ENCODE data around the gene COASY. TPM values are rescaled to one million over a fixed set of nuclear protein-coding genes. Genes with fewer than 3 reads are reported as not detected.
A peak's percentile ranks its signal among the peaks of the same experiment; 100 is the strongest.
"Not testable (repeated sequence)": the region's sequence is repeated elsewhere in the genome, so short reads cannot be mapped to it uniquely, and the experiment has no call there.

The COASY gene
- total and polyA plus RNA-seq, 2 donors = 8.8 to 43.7 TPM

- not testable (repeated sequence) for H3K27ac ChIP-seq (ENCODE audit: low read depth); H3K4me3 ChIP-seq (ENCODE audit: low read depth, low read length); DNase-seq (ENCODE audit: extremely low spot score); H3K4me1 ChIP-seq (ENCODE audit: insufficient read depth); H3K36me3 ChIP-seq (ENCODE audit: insufficient read depth)
- 92% methylated on average over 15 of the region's 15 CpGs for WGBS
Observed at GRCh38 chr17:42552736-42553135, 9.2 kb upstream of the COASY start, which contains the start of gene HSD17B1. Gene HSD17B1 (plus strand): TSS chr17:42552923. CDS start chr17:42552934, 11 bp downstream.

GRCh38 chr17:42553161-42553818 lies 8.7 kb upstream of the COASY start:
- 72% methylated on average over 45 of the region's 45 CpGs for WGBS
- Histone ChIP-seq H3K36me3 (ENCODE audit: insufficient read depth) (no peaks in the 10 kb centered on the region), H3K27ac (ENCODE audit: low read depth) (no peak overlapping the region), H3K4me1 (ENCODE audit: insufficient read depth) (no peaks in the 10 kb centered on the region), H3K4me3 (ENCODE audit: low read depth, low read length) (no peak overlapping the region)
- no peak for DNase-seq (ENCODE audit: extremely low spot score)

- Histone ChIP-seq H3K27ac (ENCODE audit: low read depth) (no peak overlapping the region), H3K4me1 (ENCODE audit: insufficient read depth) (no peaks in the 10 kb centered on the region), H3K4me3 (ENCODE audit: low read depth, low read length) (peak overlapping the region; percentile 51), H3K36me3 (ENCODE audit: insufficient read depth) (no peaks in the 10 kb centered on the region)
- 56% methylated on average over 16 of the region's 16 CpGs for WGBS
- no peak for DNase-seq (ENCODE audit: extremely low spot score)
Observed at GRCh38 chr17:42553866-42554249, 8.1 kb upstream of the COASY start.

GRCh38 chr17:42554250-42555121 lies 7.5 kb upstream of the COASY start:
- under 1% methylated on average over 82 of the region's 82 CpGs for WGBS
- peak overlapping the region; percentile 51 for H3K4me3 ChIP-seq (ENCODE audit: low read depth, low read length)
- no peaks in the 10 kb centered on the region for H3K4me1 ChIP-seq (ENCODE audit: insufficient read depth)
- DNase-seq (ENCODE audit: extremely low spot score) = no peak
- H3K27ac ChIP-seq (ENCODE audit: low read depth) = peak overlapping the region; percentile 87
- no peaks in the 10 kb centered on the region for H3K36me3 ChIP-seq (ENCODE audit: insufficient read depth)

- Histone ChIP-seq H3K4me3 (ENCODE audit: low read depth, low read length) (peak overlapping the region; percentile 51), H3K27ac (ENCODE audit: low read depth) (peak overlapping the region; percentile 87), H3K4me1 (ENCODE audit: insufficient read depth) (no peaks in the 10 kb centered on the region), H3K36me3 (ENCODE audit: insufficient read depth) (no peaks in the 10 kb centered on the region)
- 25% methylated on average over 4 of the region's 4 CpGs for WGBS
- DNase-seq (ENCODE audit: extremely low spot score) = no peak
Observed at GRCh38 chr17:42555122-42555622, 6.8 kb upstream of the COASY start.

- H3K4me3 ChIP-seq (ENCODE audit: low read depth, low read length); H3K27ac ChIP-seq (ENCODE audit: low read depth); DNase-seq (ENCODE audit: extremely low spot score); H3K36me3 ChIP-seq (ENCODE audit: insufficient read depth); H3K4me1 ChIP-seq (ENCODE audit: insufficient read depth): not testable (repeated sequence)
- WGBS = 55% methylated on average over 5 of the region's 5 CpGs
Observed at GRCh38 chr17:42555961-42556617, 5.9 kb upstream of the COASY start.

GRCh38 chr17:42559075-42559474 lies 2.9 kb upstream of the COASY start:
- Histone ChIP-seq H3K36me3 (ENCODE audit: insufficient read depth) (no peaks in the 10 kb centered on the region), H3K27ac (ENCODE audit: low read depth) (no peak overlapping the region), H3K4me3 (ENCODE audit: low read depth, low read length) (no peak overlapping the region), H3K4me1 (ENCODE audit: insufficient read depth) (peaks cover 2% of the 10 kb centered on the region)
- no peak for DNase-seq (ENCODE audit: extremely low spot score)
- WGBS = 85% methylated on average over 6 of the region's 6 CpGs

GRCh38 chr17:42560246-42560645 lies 1.7 kb upstream of the COASY start:
- no peaks in the 10 kb centered on the region for H3K36me3 ChIP-seq (ENCODE audit: insufficient read depth)
- no peak for DNase-seq (ENCODE audit: extremely low spot score)
- 75% methylated on average over 3 of the region's 3 CpGs for WGBS
- H3K27ac ChIP-seq (ENCODE audit: low read depth) = no peak overlapping the region
- no peak overlapping the region for H3K4me3 ChIP-seq (ENCODE audit: low read depth, low read length)
- peaks cover 2% of the 10 kb centered on the region for H3K4me1 ChIP-seq (ENCODE audit: insufficient read depth)

GRCh38 chr17:42562388-42563142 lies 617 bp downstream of the COASY start:
- peaks cover 2% of the 10 kb centered on the region for H3K4me1 ChIP-seq (ENCODE audit: insufficient read depth)
- 9% methylated on average over 48 of the region's 48 CpGs for WGBS

GRCh38 chr17:42563143-42563509 lies 1.2 kb downstream of the COASY start:
- Histone ChIP-seq H3K27ac (ENCODE audit: low read depth) (no peak overlapping the region), H3K36me3 (ENCODE audit: insufficient read depth) (no peaks in the 10 kb centered on the region), H3K4me1 (ENCODE audit: insufficient read depth) (peaks cover 2% of the 10 kb centered on the region), H3K4me3 (ENCODE audit: low read depth, low read length) (peak overlapping the region; percentile 81)
- 81% methylated on average over 14 of the region's 14 CpGs for WGBS
- DNase-seq (ENCODE audit: extremely low spot score) = no peak

More at GRCh38 chr17:42562388-42563142, 617 bp downstream of the COASY start:
- Histone ChIP-seq H3K4me3 (ENCODE audit: low read depth, low read length) (peak overlapping the region; percentile 81), H3K27ac (ENCODE audit: low read depth) (peak overlapping the region; percentile 71), H3K36me3 (ENCODE audit: insufficient read depth) (no peaks in the 10 kb centered on the region)
- DNase-seq (ENCODE audit: extremely low spot score) = no peak

- H3K27ac ChIP-seq (ENCODE audit: low read depth) = no peak overlapping the region
- WGBS = 23% methylated on average over 1 of the region's 1 CpG
- no peak for DNase-seq (ENCODE audit: extremely low spot score)
- H3K4me1 ChIP-seq (ENCODE audit: insufficient read depth) = peaks cover 2% of the 10 kb centered on the region
- H3K4me3 ChIP-seq (ENCODE audit: low read depth, low read length) = no peak overlapping the region
- H3K36me3 ChIP-seq (ENCODE audit: insufficient read depth) = no peaks in the 10 kb centered on the region
Observed at GRCh38 chr17:42563543-42563942, 1.6 kb downstream of the COASY start.

GRCh38 chr17:42563950-42564349 lies 2.0 kb downstream of the COASY start:
- H3K27ac ChIP-seq (ENCODE audit: low read depth) = no peak overlapping the region
- no peak for DNase-seq (ENCODE audit: extremely low spot score)
- no peaks in the 10 kb centered on the region for H3K36me3 ChIP-seq (ENCODE audit: insufficient read depth)
- 83% methylated on average over 9 of the region's 9 CpGs for WGBS
- no peak overlapping the region for H3K4me3 ChIP-seq (ENCODE audit: low read depth, low read length)
- H3K4me1 ChIP-seq (ENCODE audit: insufficient read depth) = peaks cover 2% of the 10 kb centered on the region
